HK-2 (cell line): ENCODE results near the gene PLA2R1.
"Not testable (repeated sequence)": the region's sequence is repeated elsewhere in the genome, so short reads cannot be mapped to it uniquely, and the experiment has no call there.

ENCODE experiments used
- DNase-seq: peaks from one replicate; pipeline ENCODE4 v3.0.0-alpha.2; 2018; ENCODE audit not compliant: unreplicated experiment

PLA2R1 gene

DNA sequence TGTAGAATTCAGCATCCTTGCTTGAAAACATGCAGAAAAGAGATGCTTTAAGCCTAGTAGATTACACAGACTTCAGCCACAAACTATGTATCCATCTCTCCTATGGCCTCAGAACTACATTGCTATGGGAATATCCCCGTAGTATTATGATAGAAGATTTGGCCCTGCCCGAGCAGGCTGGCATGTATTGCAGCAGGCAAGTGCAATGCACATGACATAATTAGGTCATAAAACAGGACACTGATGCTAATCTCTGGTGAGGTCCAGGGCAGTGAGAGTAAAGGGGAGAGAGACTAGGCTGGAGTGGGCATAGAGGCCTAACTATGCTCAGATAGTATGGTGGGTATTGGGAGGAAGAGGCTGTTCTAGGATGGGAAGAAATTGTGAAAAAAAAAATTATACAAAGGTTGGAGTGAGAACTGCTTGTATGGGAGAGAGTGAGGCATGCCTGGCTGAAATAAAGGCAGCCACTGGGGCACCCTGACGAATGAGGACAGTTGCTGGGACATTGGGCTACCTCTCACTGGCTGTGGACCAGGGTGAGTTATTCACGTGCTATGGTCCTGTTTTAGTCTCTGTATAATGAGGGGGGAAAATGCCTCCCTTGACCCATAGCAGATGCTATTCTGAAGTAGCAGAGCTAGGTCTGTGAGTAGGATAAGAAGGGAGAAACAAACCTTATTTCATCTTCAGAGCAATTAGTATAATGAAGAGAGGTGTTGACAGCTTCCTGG is 1.6 kb upstream of the PLA2R1 start:
- no peak for DNase-seq

DNA sequence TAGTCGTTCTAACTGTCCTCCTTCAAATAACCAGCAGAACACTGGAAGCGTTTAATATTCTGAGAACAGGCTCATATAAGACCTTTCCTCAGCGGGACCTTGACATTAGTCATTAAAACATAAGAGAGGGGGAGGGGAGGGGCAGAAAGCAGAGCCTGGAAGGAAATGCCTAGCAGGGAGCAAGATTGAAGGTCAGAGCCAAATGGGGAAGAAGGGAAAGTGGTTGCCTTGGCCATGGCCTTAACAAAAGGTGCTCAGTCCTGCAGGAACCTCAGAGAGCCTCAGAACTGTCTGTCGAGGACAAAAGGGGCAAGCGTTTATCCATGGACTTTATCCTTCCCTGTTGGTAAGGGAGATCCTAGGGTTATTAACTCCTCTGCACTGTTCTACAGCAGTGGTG is 856 bp upstream of the PLA2R1 start:
- DNase-seq = no peak

DNA sequence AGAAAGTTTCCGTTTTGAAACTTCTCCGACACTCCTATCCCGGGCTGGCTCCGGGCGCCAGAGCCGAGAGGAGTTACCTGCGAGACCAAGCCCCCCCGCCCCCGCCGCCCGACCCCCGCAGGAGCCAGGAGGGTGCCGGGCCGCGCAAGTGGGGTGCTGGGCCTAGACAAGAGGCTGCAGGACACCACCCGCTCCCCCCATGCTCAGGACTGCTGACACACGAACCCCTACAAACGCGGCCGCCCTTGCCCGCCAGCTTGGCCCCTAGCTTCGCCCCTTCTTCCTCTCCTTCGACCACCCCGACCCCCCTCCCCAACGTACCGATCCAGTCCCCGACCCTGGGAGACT is 497 bp downstream of the PLA2R1 start:
- no peak for DNase-seq

DNA sequence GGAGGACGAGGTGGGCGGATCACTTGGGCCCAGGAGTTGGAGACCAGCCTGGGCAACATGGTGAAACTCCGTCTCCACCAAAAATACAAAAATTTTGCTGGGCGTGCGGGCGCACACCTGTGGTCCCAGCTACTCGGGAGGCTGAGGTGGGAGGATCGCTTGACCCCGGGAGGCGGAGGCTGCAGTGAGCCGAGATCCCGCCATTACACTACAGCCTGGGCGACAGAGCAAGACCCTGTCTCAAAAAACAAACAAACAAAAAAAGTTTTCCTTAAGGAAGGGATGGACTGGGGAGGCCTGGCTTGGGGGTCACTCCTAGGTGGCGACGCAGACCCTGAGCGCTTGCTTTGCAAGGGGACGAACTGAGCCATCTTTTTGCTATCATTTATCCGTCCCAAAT is 882 bp downstream of the PLA2R1 start:
- no peak for DNase-seq

DNA sequence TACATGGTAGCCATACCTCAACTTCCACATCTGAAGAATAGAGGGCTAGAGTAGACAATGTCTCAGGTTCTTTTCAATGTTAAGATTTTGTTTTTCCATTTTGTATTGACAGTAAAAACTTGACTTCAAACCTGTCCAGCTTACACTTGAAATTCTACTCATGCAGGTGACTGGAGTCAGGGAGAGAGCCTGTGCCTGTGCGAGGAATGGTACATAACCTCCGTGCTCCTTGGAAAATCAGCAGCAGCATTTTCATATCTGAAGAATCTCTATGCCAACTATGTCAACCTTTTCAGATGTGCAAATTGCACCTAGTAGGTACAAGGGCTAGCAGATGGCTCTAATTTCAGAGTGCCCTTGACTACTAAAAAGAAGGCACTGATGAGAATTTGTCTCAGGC is 2.1 kb downstream of the PLA2R1 start:
- no peak for DNase-seq

DNA sequence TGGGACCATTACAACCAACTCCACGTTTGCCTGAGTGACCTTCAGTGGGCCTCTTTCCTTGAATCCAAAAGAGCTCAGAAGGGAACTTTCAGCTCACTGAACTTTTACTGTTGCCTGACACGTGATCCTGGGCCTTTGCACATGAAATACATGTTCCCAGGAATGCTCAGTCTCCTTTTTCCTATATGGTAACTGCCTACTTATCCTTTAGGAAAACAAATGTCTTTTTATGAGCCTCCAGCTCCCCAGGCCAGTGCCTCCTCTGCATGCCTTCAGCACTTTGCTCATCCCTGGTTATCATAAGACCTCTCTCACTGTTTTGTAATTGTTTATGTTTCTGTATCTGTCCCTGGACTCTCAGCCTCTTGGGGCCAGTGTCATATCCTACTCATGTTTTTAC is 5.1 kb downstream of the PLA2R1 start:
- no peak for DNase-seq

DNA sequence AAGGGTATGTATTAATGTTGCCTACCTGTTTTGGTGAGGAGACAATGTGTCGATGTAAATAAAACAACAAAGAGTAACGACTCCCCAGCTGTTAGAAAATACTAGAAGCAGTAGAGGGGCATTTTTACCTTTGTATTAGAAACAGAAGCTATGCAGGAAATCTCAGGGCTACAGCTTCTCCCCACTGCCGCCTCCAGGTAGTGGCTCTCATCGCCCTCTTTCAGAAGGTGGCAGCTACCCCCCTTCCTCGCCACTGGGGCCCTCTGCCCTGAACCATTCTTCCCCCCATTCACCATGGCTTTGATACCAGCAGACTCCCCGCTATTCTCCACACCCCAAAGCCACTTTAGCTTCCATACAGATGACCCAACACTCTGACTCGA is 6.7 kb downstream of the PLA2R1 start:
- DNase-seq = no peak

DNA sequence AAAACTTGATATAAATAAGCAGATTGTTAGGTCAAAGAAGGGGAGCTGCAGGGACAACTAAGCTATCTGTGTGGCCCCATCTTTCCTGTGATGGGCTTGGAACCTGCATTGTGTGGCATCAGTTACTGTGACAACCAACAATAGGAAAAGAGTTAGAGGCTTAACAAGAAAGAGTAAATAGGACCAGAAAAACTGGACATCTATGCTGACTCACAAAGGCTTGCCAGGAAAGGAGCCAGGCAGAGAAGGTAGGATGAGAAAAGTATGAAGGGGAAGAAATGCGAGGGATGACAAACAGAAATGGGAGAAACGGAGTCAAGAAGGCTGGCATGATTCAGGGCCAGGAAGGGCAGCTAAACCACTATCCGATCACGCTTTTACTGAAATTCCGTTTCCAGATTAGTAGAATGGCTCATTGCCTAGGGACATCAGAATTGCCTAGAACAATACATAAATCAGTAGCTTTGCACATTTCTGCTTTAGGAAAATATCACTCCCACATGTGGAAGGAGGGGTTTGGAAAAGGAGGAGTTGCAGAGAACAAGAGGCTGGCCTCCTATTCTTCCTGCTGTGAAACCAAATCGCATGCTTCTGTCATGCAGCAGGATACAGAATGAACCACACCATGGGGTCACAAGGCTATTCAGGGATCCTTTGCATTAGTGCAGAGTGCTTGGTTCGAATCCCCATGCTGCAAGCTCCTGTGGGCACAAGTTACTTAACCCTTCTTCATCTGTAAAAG is 7.3 kb downstream of the PLA2R1 start:
- no peak for DNase-seq

DNA sequence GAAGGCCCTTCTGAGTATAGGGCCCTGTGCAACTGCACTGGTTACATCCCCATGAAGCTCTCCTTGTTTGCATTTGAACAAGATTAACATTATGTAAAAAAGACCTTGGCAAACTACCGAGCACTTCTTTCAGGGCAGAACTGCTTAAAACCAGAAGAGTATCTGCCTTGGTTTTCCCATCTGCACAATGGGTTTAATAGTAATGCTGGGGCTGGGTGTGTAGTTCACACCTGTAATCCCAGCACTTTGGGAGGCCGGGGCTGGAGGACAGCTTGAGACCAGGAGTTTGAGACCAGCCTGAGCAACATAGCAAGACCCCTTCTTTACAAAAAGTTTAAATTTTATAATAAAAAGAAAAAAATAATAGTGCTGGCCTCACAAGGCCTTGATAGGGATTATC is 8.5 kb downstream of the PLA2R1 start:
- no peak for DNase-seq

DNA sequence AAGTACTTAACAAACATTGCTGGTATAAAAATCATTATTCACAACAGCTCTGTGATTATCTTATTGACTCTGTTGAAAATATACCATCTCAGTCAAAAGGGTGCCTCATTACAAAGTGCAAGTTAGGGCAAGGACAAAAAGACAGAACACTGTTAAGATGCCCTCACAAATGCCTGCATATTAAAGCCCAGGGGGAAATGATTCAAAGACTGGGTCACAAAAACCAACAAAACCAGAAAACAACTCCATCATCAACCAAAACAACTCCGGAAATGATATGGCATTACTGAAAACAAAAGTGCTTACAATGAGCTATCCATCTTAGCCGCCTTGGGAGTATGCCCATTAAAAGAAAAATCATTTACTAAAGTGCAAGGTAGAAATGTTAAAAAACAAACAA is 9.9 kb downstream of the PLA2R1 start:
- no peak for DNase-seq

DNA sequence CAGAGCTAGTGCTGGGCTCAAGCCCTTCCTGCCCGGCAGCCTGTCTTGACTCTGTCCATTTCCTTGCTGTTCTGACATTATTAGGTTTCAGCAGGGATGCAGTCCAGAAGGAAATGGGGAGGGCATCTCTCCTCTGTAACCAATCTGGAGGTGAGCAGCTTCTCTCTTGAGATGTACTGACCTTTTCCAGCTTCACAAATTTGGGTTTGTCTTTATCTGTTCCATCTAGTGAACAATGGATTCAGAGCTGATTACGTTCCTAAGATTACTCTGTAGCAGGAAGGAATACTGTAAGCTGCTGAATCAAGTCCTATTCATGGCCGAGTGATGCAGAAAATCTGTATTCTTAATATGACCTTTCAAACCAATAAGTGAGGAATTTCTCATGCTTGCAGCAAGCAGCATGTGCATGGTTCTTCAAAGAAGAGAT is 11.0 kb downstream of the PLA2R1 start:
- DNase-seq = no peak

DNA sequence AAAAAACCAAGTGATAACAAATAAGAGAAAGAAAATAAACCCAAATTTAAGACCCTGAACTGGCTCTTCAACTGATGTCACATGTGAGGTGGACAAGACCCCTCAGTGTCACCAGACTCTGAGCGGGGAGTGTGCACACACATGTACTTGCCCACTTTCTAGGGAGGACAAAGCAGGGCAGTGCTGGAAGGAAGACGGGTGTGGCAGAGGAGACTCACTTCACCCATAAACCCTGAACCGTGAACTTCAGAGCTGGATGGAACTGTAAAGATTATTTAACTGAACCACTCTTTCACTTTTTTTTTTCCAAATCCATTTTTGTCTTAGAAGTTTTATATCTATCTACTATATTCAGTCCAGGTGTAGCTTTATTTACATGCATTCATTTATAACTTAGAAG is 12.3 kb downstream of the PLA2R1 start:
- no peak for DNase-seq

DNA sequence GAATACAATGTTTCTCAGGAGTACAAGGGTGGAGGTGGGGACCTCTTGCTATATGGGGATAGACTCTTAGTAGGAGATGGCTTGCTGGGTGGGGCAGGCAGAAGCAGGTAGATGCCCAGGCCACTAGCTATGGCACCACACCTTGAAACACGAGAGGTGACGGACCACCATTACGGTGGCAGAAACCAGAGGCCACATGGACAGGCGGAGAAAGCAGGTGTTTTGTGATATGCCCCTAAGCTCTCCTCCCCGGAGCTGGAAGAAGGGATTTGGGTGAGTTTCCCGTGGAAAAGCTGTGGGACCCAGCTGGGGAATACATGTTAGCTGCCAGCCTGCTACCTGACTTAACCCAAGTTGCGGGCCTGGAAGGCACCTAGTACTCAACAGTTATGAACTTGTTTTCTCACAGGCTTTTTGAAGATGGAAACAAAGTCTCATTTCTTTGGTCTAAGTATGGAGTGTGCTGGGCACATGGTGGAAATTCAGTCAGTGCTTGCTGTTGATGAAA is 16.7 kb downstream of the PLA2R1 start:
- DNase-seq = no peak

DNA sequence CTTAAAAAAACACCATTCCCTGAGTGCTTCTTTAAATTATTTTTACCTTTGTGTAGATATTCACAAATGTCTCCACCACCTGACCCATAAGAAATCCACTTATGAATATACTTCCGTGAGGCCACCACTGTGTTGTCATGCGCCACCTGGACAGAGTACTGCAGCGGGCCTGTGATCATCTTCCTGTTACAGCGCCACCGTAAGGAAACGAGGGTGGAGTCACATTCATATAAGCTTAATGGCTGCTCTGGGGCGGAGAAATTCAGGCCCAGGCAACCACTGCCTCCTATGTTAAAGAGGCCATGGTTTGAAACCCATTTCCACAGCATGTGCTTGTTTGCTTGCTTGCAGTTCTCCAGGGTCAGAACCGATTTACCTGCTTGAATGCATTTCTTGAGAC is 17.7 kb downstream of the PLA2R1 start:
- no peak for DNase-seq

DNA sequence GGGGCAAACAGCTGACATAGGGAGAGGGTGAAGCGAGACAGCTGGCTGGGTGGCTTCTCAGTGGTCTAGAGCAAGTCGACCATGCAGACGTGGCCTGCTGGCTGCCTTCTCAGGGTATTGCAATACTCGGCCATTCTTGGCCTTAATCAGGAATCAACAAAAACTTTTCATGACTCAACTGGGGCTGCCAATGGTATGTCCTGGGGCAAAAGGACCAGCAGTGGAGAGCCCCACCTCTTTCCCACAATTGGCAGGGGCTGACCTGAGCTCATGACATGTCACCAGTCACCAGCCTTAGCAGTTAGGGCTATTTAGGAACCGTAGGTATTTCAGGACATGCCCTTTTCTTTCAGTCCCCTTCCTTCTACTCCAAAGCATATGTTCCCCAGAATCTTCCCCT is 19.1 kb downstream of the PLA2R1 start:
- no peak for DNase-seq

DNA sequence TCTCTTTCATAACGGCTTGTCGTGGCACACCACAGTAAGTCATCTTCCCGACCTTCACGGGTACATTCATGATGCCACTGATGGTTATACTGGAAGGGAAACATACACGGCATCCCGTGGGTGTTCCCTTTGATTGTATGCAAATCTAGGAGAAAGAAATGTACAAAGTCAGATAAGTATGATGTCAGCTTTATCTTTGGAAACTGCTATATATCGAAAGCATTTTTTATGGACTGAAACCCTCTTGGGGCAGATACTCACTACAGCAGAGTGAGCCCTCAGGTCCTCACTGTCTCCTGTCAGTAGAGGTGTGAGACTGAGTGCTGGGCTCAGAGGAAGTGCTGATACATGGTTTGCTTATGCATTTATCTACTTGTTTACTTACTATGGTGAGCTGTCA is 20.4 kb downstream of the PLA2R1 start:
- no peak for DNase-seq

DNA sequence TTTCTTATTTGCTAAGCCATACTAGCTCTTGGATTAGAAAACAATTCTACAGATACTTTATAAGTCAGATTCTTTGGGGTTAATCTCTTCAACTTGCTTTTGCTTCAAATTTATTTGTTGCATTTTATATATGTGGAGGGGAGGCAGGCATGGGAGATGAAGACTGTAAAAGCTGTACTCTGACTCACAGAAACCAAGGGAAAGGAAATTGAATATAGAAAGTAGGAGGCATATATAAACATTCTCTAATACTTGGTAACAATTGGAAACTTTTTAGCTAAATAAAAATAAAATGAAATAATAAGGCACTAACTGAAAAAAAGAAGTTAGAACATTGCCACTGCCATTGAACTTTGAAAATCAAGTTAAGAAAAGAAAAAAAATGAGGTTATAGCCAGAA is 21.3 kb downstream of the PLA2R1 start:
- no peak for DNase-seq

DNA sequence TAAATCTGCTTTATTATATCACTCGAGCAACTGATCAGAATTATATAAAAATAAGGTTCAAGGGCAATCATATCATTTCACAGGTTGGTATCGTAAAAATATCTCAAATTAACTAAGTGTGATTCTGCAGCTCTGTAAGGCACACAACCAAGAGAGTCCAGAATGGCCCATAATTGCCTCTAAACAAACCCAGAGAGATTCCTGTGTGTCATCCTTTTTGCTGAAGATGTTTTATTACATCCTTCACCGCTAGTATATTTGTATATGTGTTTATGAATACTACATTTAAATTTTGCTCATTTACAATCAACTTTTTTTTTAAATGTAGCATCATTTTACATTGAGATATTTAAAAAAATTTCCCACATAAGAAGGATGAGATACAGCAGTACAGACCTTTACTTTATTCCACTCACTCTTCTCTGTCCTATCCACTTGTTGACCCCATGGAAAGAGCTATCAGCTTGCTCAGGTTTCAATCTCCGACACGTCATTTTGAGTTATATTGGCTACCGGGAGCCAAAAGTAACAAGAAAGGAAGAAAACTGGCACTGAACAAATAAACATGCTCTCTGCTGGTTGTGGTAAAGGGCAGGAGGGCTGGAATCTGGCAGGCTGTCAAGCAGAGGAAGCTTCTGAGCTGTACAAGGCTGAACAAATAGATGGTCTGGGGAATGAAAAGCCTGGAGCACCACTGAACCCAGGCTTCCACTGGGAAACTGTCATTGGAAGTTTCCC is 23.1 kb downstream of the PLA2R1 start:
- no peak for DNase-seq

DNA sequence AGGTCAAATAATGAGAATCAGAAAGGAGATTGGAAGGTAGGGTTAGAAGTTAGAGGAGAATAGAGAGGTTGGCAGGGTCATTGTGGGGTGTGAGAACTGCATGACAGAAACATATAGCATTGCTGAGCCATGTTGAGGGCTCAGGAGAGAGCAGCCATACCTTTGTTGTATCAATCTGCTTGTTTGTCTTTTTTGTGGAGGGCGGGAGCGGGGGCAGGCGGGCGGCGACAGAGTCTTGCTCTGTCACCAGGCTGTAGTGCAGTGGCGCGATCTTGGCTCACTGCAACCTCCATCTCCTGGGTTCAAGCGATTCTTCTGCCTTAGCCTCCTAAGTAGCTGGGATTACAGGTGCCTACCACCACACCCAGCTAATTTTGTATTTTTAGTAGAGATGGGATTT is 23.8 kb downstream of the PLA2R1 start:
- not testable (repeated sequence) for DNase-seq

DNA sequence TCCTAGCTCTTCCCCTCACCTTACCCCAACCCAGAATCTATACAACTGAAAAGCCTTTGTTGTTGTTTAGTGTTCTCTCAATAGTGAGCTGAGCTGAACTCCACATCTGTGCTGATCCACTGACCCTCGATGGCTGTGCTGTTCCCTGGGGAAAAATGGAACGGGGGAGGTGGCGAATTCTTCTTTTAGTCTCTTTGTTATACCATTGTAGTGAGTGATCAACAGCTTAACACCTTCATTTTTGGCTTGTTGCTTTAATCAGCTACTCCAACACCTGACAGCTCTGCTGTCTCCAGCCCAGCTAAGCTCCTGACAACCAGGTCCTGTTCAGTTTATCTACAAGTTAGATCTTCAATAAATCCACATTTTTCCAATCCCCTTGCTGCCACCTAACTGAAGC is 25.7 kb downstream of the PLA2R1 start:
- DNase-seq = no peak

DNA sequence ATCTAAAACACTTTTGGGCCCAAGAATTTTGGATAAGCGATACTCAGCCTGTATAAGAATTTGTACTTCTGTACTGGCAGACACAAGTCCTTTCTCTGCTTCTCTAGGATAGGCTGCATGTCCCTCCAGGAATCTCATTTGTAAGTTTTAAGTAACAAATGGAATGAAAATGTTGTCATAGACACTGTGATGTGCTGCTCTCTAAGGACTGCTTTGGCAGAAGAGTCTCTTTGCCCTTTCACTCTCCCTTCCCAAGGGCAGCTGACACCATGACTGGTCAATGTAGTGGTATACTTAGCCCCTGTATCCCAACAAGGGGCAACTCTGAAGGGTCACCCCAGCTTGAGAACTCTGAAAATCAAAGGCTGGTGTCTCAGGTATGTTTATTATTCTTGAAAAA is 27.3 kb downstream of the PLA2R1 start:
- no peak for DNase-seq

DNA sequence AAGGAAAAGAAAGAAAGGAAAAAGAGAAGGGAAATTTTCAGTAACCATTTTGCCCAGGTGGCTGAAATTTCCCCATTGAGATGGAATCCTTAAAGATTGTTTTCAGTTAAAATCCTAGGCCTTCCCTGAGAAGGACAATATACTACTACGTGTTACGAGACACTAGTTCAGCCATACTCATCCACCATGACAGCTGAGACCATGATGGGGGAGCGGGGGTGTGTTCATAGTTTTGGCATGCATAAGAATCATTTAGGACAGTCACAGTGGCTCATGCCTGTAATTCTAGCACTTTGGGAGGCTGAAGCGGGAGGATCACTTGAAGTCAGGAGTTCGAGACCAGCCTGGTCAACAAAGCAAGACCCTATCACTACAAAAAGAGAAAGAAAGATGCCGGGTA is 28.0 kb downstream of the PLA2R1 start:
- no peak for DNase-seq
